ENCODE results near the gene EZR.
A peak's percentile ranks its signal among the peaks of the same experiment; 100 is the strongest.
"Not testable (repeated sequence)": the region's sequence is repeated elsewhere in the genome, so short reads cannot be mapped to it uniquely, and the experiment has no call there.

The EZR gene

DNA sequence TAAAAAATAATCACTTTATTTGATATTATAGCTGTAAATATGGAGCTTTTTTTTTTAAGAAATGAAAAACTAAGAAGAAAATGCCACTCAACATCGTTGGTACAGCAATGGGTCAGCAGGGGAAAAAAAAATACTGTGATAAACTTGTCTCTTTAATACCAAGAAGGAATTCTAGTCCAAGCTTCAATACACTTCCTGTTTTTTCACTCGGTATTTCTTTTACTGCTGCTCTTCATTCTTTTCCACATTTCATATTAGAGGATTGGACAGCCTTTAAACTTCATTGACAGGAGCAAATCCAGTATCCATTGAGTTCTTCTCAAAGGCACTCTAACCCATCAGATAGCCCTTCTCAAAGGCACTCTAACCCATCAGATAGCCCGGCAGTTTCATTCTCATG, 22.2 kb upstream of the EZR start:
- no peak for DNase-seq (ENCODE audit: low read depth)

DNA sequence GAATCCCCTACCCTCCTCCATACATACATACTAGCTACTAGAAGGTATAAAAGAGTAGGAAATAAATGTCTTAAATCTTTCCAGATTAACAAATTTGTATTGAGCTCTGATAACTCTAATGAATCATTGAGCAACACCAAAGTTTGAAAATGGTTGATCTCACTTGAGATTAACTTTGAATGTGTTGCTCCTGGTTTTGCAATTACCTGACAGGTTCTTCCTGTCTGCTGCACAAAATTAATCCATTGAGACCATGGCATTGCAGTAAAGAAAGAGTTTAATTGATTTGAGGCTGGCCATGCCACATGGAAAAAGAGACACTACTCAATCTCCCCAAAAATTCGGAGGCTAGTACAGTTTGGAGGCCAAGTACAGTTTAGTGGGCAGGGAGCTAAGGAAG, 21.3 kb upstream of the EZR start:
- no peak for DNase-seq (ENCODE audit: low read depth)

DNA sequence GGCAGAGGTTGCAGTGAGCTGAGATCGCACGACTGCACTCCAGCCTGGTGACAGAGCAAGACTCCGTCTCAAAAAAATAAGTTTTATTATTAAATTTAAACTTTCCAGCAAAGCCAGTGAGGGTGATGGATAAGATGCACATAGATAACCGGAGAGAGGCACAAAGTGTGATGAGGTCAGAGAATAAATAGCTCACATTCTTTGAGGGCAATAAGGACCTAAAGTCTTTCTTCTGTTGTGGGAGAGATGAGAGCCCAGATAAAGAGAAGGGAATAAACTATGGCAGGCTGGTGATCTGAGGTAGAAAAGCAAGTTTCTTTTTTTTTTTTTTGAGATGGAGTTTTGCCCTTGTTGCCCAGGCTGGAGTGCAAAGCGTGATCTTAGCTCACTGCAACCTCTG, 20.6 kb upstream of the EZR start:
- no peak for DNase-seq (ENCODE audit: low read depth)

DNA sequence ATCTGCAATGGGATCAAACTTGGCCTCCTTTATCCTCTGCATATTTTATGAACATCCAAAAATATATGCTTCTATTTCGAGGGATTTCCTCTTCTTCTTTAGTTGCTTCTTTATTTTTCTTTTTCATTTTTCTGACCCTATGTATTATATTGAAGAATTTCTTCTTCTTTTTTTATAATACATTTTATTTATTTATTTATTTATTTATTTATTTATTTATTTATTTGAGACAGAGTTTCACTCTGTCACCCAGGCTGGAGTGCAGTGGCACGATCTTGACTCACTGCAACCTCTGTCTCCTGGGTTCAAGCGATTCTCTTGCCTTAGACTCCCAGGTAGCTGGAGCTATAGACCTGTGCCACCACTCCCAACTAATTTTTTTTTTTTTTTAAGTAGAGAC, 19.6 kb upstream of the EZR start:
- DNase-seq (ENCODE audit: low read depth) = not testable (repeated sequence)

DNA sequence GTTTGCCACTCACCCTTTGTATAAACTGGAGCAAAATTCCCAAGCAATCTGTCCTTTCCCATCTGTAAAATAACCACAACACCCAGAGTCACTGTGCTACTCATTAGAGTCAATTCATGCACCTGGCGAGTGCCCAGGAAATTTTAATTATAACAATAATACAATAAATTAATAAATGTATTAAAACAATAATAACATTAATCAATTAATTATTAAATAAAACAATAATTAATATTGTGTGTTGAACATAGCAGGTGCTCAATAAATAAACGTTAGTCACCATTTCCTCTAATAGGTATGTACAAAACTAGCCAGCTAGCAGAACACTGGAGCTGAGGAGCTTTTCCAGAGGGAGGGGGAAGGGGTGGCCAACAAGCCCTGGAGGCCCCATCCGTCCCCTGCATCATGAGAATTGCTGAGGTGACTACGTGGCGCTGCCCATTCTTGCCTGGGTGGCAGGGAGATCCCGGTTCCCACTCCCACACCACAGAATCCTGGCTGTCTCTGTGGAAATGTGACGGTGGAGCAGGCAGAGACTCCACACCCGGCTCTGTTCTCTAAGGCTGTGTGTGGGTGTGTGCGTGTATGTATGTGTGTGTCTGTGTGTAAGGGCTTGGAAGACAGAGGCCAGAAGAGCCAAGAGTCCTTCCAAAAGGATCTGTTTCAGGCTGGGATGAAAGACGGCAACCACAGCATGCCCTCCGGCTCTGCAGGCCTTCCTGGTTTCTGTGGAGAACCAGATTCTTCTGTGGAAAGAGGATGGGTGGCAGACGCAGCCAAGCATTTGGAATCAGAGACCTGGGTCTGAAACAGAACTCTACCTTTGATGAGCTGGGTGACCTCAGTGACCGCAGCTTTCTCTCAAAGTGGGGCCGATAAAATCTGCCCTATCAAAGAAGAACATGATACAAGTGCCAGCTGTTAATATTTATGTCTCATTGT, 18.8 kb upstream of the EZR start:
- no peak for DNase-seq (ENCODE audit: low read depth)

DNA sequence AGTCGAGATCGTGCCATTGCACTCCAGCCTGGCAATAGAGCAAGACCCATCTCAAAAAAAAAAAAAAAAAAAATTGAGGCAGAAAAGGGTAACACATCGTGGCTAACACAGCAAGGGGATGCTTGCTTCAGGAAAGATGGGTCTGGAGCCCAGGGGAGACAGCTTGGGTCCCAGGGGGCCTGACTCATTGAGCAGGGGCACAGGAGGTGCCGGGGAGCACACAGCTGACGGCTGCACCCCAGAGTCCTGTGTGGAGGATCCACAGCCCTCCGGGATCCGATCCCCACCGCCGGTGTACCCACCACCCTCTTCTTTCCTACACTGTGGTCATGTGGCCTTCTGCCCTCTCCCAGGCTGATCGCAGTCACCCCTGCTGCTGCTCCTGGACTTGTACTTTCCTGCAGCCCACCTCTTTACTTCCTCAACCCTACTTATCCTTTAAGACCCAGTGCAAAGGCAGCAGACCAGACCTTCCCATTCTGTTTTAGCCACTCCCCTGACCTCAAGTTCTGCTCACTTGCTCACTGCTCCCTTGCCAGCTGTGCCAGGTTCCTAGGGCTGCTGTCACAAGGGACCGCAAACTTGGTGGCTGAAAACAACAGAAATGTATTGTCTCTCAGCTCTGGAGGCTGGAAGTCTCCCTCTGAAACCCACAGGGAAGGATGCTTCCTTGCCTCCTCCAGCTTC, 17.6 kb upstream of the EZR start:
- no peak for DNase-seq (ENCODE audit: low read depth)

DNA sequence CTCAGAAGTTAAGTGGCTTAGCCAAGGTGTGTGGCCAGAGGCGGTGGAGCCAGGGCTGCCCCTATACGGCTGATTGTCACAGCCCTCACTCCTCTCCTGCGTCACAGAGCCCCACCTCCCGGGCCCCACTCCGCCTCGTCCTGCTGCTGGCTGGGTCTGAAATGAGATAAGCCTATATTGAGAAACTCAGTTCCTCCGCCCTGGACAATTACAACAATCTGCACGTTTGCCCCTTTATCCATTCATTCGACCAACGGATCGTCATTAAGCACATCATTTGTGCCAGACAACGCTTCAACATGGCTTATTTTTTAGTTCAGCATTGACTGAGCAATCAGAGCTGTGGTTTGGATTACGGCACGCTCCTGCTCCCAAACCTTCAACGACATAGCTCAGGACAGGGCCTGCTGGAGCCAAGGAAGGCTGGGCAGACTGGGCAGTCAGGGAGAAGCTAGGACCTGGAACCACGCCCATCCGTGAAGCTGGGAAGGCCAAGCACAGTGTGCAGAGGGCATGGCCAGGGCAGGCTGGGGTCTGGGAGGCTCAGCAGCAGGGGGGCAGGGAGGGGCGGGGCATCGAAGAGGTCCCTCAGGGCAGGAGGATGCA, 16.6 kb upstream of the EZR start:
- DNase-seq (ENCODE audit: low read depth) = no peak

DNA sequence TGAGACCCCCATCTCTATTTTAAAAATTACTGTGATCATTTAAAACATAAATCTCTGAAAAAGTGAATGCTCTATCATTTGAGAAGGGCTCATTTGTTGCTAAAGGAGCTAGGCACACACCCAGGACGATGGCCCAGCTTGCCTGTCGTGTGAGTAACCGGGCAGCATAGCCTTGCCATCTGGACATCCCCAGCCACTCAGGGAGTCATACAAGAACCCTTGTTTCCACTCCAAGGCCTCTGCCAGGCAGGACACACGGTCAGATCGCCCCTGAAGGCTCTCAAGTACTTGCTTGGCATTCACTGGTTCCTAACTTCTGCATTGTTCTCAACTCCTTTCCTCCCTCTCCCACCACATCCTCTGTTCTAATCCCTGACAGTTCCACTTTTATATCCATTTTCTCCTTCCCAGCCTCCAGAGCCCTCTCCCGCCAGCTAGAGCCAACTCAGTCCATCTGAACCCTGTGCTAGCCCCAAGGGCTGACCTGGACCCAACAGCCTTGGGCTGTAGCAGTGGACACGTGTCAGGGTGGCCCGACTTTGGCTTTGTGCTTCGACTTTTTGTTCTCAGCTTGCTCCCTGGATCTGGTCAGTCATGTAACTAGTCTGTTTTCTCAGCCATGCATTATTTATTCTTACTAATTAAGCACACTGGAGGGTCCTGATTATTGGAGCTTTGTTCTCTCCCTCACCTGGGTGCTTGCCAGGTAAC, 15.7 kb upstream of the EZR start:
- DNase-seq (ENCODE audit: low read depth) = no peak

DNA sequence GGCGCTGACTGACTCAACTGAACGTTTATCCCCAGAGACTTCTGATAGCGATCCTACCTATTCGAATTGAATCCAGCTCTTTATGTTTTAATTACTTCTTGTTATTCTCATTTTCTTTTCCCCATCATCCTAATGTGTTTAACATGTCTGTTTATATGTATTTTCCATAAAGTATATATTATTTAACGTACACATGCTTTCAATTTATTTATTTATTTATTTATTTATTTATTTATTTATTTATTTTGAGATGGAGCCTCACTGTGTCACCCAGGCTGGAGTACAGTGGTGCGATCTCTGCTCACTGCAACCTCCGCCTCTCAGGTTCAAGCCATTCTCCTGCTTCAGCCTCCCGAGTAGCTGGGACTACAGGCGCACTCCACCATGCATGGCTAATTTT, 13.6 kb upstream of the EZR start:
- DNase-seq (ENCODE audit: low read depth) = not testable (repeated sequence)

DNA sequence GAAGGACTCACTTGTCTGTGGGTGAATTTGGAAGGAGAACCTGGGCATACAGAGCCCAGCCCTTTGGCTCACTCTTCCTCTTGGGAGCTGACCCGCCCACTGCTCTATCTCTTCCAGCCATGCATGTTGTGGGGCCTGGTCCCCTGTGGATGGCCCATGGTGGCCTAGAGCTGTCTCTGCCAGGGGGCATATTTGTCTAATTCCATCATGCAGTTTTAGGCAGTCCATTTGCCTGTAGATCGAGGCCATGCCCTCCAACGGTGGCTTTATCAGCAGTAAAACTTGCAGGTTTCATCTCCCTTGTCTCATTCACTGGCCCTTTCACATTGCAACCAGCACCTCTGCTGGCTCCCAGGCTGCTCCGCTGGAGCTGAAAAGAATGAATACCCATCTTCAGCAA, 12.9 kb upstream of the EZR start:
- no peak for DNase-seq (ENCODE audit: low read depth)

DNA sequence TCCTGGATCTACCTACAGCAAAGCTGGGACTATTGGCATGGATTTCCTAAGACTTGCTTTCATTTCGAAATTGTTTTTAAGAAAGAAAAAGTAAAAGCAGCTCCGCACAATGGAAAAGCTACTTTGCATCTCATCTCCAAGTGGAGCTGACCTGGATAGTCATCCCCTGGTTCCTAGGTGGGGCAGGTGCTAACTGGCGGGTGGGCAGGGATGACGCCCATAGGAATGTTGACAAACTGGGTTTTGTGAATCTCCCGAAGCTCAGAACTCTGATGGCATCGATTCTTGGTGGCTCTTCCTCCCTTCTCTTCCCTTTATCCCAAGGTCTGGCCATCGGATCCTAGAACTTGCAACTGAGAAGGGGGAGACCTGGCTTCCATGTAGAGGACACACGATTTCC, 12.4 kb upstream of the EZR start:
- DNase-seq (ENCODE audit: low read depth) = no peak

DNA sequence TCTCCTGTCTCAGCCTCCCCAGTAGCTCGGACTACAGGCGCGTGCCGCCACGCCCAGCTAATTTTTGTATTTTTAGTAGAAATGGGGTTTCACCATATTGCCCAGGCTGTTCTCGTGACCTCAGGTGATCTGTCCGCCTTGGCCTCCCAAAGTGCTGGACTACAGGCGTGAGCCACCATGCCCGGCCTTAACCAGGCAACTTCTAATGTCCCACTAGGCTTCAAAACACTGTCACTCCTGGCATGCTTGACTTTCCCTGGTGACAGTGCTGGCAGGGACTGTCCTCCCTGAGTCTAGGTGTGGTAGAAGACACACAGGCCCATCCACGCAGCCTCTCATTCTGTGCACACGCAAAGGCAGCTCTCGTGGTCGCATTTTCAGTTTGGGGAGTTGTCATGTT, 11.6 kb upstream of the EZR start:
- no peak for DNase-seq (ENCODE audit: low read depth)

DNA sequence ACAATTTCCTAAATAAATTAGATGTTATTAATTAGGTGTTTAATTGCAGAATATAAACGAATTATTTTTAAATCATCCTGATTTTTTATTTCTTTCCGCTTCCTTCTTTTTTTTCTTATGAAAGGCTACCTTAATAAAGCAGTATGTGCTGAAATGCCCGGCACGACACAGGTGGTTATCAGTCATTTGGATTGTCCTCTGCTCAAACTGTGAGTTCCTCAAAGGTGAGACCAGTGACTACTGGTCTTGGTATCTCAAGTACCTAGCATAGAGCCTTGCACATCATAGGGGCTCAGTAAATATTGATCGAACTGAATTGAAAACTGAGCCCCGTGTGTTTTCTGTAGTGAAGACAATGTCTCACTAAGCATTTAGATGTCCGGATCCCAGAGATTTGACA, 9.6 kb upstream of the EZR start:
- no peak for DNase-seq (ENCODE audit: low read depth)

DNA sequence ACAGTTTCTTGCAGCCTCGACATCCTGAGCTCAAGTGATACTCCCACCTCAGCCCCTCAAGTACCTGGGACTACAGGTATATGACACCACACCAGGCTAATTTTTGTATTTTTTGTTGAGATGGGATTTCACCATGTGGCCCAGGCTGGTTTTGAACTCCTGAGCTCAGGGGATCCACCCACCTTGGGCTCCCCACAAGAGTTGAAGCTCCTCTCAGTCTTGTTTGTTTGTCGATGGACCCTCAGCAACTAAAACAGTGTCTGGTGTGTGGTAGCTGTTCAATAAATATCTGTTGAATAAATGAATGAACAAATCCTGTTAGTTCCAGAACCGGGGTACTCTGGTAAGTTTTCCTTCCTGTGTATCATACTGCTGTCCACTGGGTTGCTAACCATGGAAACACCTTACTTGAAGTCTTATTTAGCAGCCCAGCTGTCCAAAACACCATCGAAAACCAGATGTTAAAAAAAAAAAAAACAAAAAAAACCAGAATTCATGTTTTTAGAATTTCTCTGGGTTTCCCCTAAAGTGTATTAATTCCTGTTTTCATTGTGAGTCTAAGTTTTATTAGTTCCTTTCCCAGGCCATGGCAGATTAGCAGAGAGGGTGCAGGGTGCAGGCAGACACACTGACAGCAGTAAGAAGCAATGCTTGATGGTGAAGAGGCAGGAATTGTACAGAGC, 7.8 kb upstream of the EZR start:
- DNase-seq (ENCODE audit: low read depth) = no peak

DNA sequence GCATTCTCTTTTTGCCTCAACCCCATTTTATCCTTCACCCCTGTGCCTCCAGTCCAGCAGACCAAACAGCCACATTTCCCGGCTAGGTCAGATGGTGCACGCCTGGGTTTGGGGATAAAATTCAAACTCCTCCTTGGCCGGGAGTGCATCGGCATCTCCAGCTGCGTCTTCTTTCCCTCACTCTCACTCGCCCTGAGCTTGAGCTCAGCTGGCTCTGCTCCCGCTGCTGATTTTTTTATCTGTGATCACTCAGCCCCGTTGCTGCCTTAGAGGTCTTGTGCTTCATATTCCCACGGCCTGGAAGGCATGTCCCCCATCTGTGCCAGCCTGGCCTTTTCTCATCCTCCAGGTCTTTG, 6.8 kb upstream of the EZR start:
- DNase-seq (ENCODE audit: low read depth) = no peak

DNA sequence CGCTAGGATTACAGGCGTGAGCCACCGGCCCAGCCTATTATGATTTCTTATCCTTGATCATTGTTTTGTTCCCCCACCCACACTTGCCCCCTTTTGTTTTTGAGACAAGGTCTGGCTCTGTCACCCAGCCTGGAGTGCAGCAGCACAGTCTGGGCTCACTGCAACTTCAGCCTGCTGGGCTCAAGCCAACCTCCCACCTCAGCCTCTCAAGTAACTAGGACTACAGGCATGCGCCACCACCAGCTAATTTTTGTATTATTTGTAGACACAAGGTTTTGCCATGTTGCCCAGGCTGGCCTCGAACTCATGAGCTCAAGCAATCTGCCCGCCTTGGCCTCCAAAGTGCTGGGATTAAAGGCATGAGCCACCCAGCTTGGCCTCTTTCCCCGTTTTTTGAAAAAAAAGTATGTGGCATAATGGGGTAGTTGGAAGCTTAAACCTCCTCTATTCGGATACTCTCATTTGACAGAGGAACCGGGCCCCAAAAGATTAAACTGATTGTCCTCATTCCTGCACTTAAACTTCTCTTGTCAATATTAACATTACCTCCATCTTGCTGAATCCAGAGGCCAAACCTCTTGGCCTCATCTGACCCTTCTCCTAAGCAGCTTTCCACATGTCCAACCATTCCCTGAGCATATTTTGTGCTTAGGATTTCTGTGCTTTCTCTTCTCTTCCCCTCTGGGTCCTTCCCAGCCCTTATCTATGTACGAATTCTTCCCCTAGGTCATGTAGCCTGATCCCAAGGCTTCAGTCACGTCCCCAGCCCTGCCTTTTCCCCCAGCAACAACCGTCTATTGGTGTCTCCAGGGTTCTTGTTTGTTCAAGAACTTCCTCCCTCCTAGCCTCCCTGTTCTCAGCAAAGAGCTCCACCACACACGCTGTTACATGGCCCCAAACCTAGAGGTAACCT, 6.1 kb upstream of the EZR start:
- no peak for DNase-seq (ENCODE audit: low read depth)

DNA sequence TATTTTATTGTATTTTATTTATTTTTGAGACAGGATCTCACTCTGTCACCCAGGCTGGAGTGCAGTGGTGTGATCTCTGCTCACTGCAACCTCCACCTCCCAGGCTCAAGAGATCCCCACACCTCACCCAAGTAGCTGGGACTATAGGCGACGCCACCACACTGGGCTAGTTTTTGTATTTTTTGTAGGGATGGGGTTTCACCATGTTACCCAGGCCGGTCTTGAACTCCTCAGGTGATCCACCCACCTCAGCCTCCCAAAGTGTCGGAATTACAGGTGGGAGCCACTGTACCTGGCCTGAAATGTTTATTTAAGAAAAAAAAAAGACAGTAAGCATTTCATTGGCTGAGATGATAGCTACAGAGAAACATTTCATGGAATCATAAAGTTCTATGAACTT, 4.4 kb upstream of the EZR start:
- DNase-seq (ENCODE audit: low read depth) = not testable (repeated sequence)

DNA sequence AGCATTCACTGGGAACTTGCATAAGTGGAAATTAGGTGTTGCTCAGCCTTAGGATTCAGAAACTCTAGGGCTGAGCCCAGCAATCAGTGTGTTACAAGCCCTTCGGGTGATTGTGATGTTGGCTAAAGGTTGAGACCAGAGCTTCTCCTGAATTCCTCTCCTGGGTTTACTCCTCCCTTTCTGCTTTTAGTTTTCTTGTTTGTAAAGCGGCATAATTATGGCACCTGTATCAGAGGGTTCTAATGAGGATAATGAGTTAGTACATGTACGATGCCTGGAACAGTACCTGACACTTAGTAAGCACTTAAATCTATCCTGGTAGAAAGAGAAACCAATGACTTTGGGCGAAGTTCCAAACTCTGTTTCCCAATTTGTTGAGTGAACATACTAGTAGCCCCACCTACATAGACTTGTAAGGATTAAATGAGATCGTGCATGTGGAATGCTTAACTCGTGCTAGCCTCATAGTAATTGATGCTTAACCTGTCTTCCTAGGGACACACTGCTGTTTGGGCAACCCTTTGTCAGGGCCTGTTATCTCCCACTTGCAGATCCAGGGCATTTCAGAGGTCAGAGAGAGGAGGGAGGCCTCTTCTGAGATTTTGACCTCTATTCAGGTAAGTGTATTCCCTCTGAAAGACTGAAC, 932 bp upstream of the EZR start:
- no peak for DNase-seq (ENCODE audit: low read depth)

DNA sequence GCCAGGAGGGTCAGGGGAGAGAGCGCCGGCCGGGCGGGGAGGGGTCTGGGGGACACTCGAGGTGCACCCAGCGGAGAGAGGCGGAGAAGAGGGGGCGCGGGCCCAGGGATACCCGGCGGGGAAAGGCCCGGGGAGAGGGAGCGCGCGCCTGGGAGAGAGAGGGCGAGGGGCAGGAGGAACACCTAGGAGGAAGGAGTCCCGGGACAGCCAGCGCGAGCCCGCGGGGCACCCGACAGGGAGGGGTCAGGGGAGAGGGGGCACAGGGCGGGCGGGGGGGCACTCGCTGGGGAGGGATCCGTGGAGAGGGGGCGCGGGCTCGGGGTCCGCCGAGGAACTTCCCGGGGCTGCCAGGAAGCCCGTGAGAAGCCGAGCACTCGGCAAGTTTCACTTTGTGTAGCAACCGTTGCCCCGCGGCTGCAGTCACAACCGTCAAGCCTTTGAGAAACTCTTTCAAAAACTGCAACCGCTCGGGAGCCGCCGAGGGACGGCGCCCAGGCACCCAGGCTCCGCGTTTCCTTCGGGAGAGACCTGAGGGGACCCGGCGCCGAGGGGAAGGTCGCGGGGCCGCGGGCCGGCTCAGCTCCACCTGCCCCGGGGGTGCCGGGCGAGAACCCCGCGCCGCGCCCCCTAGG, 471 bp downstream of the EZR start:
- DNase-seq (ENCODE audit: low read depth) = peak; percentile 47

Measured in stimulated activated CD4-positive, alpha-beta T cell treated with anti-CD3 and anti-CD28 coated beads, Interleukin-2, amount 100 ng/mL, for 4 hours (primary cell).